Peyer's patch (tissue), 4 donors: ENCODE data around the gene AVPI1. TPM values are rescaled to one million over a fixed set of nuclear protein-coding genes. Genes with fewer than 3 reads are reported as not detected.
"Not testable (repeated sequence)": the region's sequence is repeated elsewhere in the genome, so short reads cannot be mapped to it uniquely, and the experiment has no call there.

Source experiments
- DNase-seq, 3 donors: peaks; one replicate each; pipeline ENCODE4 v3.0.0-alpha.2; 2017 to 2019
- H3K27ac ChIP-seq, 4 donors: fragments of 200-600 bp; sonication (generic); one replicate each; pipeline ENCODE4 v1.5.1; 2016 to 2019
- H3K27me3 ChIP-seq, 2 donors: fragments of 200-600 bp; sonication (generic); one replicate each; pipeline ENCODE4 v1.5.1; 2019
- H3K36me3 ChIP-seq, 3 donors: fragments of 200-600 bp; sonication (generic); one replicate each; pipeline ENCODE4 v1.5.1; 2016 to 2019
- H3K4me1 ChIP-seq, 4 donors: fragments of 200-600 bp; sonication (generic); one replicate each; pipeline ENCODE4 v1.5.1; 2016 to 2019
- H3K4me3 ChIP-seq, 4 donors: fragments of 200-600 bp; sonication (generic); 1 replicate in 3 of 4; 2 replicates in 1 of 4; pipeline ENCODE4 v1.5.1; 2016 to 2019; ENCODE audit warnings: mild to moderate bottlenecking in 1 of 4
- H3K9me3 ChIP-seq, 4 donors: fragments of 200-600 bp; sonication (generic); one replicate each; pipeline ENCODE4 v1.5.1; 2016 to 2019; ENCODE audit warnings: mild to moderate bottlenecking in 1 of 4
- POLR2A ChIP-seq, 2 donors: fragments of 450-650 bp; IDR thresholded peaks; one replicate each; pipeline ENCODE4 v1.5.1; 2017; ENCODE audit warnings: antibody characterized with exemption in 2 of 2, mild to moderate bottlenecking in 2 of 2, moderate library complexity in 2 of 2
- total RNA-seq, 4 donors: library from RNA; depleted of rRNA; stranded (reverse); fragments of >200 nt; gene quantifications; one replicate each; pipeline ENCODE4 v1.1.0, GENCODE V29; 2016
- TF ChIP-seq, protein P1 (sequence below), 6 experiments: fragments of 450-650 bp in 4 of 6; fragments of 200-600 bp in 2 of 6; sonication (generic) in 1 of 6; IDR thresholded peaks; one replicate each; pipeline ENCODE4 v1.5.1; 2017 to 2019; ENCODE audit warnings: antibody characterized with exemption in 6 of 6, mild to moderate bottlenecking in 3 of 6, moderate library complexity in 1 of 6

AVPI1 gene
- total RNA-seq, 4 donors from 2014 or later: 15.7 to 66.5 (median 47.4) TPM

DNA sequence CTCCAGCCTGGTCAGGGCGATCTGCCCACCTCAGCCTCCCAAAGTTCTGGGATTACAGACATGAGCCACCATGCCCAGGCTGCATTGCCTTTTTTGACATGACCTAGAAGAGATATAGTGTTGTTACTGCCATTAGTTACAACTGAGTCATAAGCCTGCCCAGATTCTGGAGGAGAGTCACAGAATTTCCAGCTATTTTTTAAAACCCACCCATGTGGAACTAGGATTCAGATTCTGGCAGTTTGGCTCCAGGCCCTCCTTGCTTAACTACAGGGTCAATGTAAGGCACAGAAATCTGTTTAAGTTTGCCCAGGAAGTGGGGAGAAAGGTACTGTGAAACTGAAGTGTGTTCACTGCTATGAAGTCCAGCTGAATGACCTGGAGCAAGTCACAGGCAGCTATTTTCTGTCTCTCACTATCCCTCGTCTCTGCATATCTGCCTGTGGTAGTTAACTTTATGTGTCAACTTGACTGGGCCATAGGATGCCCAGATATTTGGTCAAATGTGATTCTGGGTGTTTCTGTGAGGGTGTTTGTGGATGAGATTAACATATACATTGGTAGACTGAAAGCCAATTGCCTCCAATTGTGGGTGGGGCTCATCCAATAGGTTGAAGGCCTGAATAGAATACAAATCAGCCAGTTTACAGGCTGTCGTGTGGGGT lies 18.1 kb upstream of the AVPI1 start:
- Histone ChIP-seq H3K4me1 (peaks cover 0 to 6% (median 0%) of the 10 kb centered on the region in 4 donors), H3K9me3 (no peaks in the 10 kb centered on the region), H3K36me3 (no peaks in the 10 kb centered on the region), H3K27me3 (no peaks in the 10 kb centered on the region), H3K27ac (no peak overlapping the region), H3K4me3 (no peak overlapping the region)
- TF ChIP-seq, protein P1, sequence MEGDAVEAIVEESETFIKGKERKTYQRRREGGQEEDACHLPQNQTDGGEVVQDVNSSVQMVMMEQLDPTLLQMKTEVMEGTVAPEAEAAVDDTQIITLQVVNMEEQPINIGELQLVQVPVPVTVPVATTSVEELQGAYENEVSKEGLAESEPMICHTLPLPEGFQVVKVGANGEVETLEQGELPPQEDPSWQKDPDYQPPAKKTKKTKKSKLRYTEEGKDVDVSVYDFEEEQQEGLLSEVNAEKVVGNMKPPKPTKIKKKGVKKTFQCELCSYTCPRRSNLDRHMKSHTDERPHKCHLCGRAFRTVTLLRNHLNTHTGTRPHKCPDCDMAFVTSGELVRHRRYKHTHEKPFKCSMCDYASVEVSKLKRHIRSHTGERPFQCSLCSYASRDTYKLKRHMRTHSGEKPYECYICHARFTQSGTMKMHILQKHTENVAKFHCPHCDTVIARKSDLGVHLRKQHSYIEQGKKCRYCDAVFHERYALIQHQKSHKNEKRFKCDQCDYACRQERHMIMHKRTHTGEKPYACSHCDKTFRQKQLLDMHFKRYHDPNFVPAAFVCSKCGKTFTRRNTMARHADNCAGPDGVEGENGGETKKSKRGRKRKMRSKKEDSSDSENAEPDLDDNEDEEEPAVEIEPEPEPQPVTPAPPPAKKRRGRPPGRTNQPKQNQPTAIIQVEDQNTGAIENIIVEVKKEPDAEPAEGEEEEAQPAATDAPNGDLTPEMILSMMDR (IDR thresholded peaks at IDR 0.05): no peak
- no peak for TF ChIP-seq POLR2A (IDR thresholded peaks at IDR 0.05)
- DNase-seq: no peak

GRCh38 chr10:97704341-97704740 lies 17.3 kb upstream of the AVPI1 start:
- TF ChIP-seq, protein P1 (IDR thresholded peaks at IDR 0.05): no peak
- TF ChIP-seq POLR2A (IDR thresholded peaks at IDR 0.05): no peak
- Histone ChIP-seq H3K9me3 (no peaks in the 10 kb centered on the region), H3K27ac (no peak overlapping the region), H3K36me3 (no peaks in the 10 kb centered on the region), H3K27me3 (no peaks in the 10 kb centered on the region), H3K4me1 (peaks cover 0 to 6% (median 0%) of the 10 kb centered on the region in 4 donors), H3K4me3 (no peak overlapping the region)
- no peak for DNase-seq

GRCh38 chr10:97703398-97704067 lies 16.5 kb upstream of the AVPI1 start:
- H3K27me3 ChIP-seq: no peaks in the 10 kb centered on the region
- H3K4me3 ChIP-seq: no peak overlapping the region
- TF ChIP-seq, protein P1 (IDR thresholded peaks at IDR 0.05): no peak
- H3K36me3 ChIP-seq: no peaks in the 10 kb centered on the region
- no peak overlapping the region for H3K27ac ChIP-seq
- H3K4me1 ChIP-seq: no peaks in the 10 kb centered on the region
- H3K9me3 ChIP-seq: no peaks in the 10 kb centered on the region
- no peak for DNase-seq

GRCh38 chr10:97701438-97702069 lies 14.5 kb upstream of the AVPI1 start:
- TF ChIP-seq, protein P1 (IDR thresholded peaks at IDR 0.05): peak; percentile 31 to 89 (median 77)
- TF ChIP-seq POLR2A (IDR thresholded peaks at IDR 0.05): no peak
- Histone ChIP-seq H3K4me1 (no peaks in the 10 kb centered on the region), H3K36me3 (no peaks in the 10 kb centered on the region), H3K4me3 (no peak overlapping the region), H3K27ac (no peak overlapping the region), H3K27me3 (no peaks in the 10 kb centered on the region), H3K9me3 (no peaks in the 10 kb centered on the region)
- peak in 1 of 3 donors; percentile 78 for DNase-seq

- H3K36me3 ChIP-seq, DNase-seq, H3K9me3 ChIP-seq, H3K27ac ChIP-seq, H3K27me3 ChIP-seq, H3K4me1 ChIP-seq, H3K4me3 ChIP-seq: not testable (repeated sequence)
Observed at GRCh38 chr10:97698072-97698655, 11.1 kb upstream of the AVPI1 start.

DNA sequence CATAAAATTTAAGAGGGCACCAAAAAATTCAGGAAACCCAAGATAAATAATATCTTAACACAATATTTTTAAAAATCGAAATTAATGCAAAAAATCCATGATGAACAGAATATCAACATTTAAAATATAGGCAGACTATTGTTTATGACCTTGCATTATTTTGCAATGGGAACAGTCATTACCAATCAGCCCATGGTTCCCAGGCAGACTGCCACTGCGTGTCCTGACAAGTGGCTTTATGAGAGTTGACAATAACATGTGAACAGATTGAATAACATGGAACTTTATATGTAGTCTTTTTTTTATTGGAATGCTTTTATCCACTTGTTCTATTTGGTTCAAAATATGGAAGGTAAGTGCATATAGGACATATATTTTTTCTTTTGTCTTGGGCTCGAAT lies 3.1 kb upstream of the AVPI1 start:
- H3K4me1 ChIP-seq: peaks cover 0 to 29% (median 5%) of the 10 kb centered on the region in 4 donors
- H3K27me3 ChIP-seq: no peaks in the 10 kb centered on the region
- no peaks in the 10 kb centered on the region for H3K9me3 ChIP-seq
- no peak for TF ChIP-seq POLR2A (IDR thresholded peaks at IDR 0.05)
- TF ChIP-seq, protein P1 (IDR thresholded peaks at IDR 0.05): no peak
- no peak overlapping the region for H3K27ac ChIP-seq
- no peak for DNase-seq
- H3K4me3 ChIP-seq: no peak overlapping the region
- H3K36me3 ChIP-seq: no peaks in the 10 kb centered on the region
